HCT116 (cell line): Measurements from ENCODE around the gene FABP3. TPM values are rescaled to one million over a fixed set of nuclear protein-coding genes. Genes with fewer than 3 reads are reported as not detected.

Experiments used
- ATAC-seq: fragments of 200-7000 bp; cut with Tn5 transposase; 2 replicates; pipeline ENCODE4 v1.9.1; 2020; ENCODE audit warnings: mild to moderate bottlenecking, moderate library complexity
- BruUV-seq: library from RNA; stranded (reverse); fragments of 400-500 nt; replicated peaks from 2 replicates; lab custom pipeline; 2021; lab: Mats Ljungman, UMichigan
- CTCF ChIA-PET: fragments of 300-600 bp; sonication (Branson Sonifier 250); formaldehyde crosslinking; loops from one replicate; lab custom pipeline; 2021; ENCODE audit warnings: antibody characterized with exemption; lab: Charles Lee
- POLR2A ChIA-PET: fragments of 300-600, 350-600 bp; sonication (Branson Sonifier 250); formaldehyde crosslinking; loops from one replicate; lab custom pipeline; 2021; ENCODE audit warnings: antibody characterized with exemption; lab: Charles Lee
- RAD21 ChIA-PET, 2 experiments: fragments of 300-600 bp; sonication (Branson Sonifier 250); formaldehyde crosslinking; loops; one replicate each; lab custom pipeline; 2023; ENCODE audit warnings: low total read pairs in 2 of 2; ENCODE audit not compliant: uncharacterized antibody in 2 of 2, unreplicated experiment in 2 of 2, low non-redundant PET in 1 of 2; lab: Charles Lee
- DNase-seq: peaks from one replicate; pipeline ENCODE4 v3.0.0-alpha.2; 2010; ENCODE audit warnings: low read depth, low spot score
- H2AFZ ChIP-seq: fragments of 200-600 bp; shearing (Covaris generic), sonication (generic); 2 replicates; pipeline ENCODE4 v1.6.1; 2017; ENCODE audit warnings: low read depth, mixed run types, mixed read lengths, antibody characterized with exemption, low read length; ENCODE audit not compliant: poor library complexity, severe bottlenecking
- H3K27ac ChIP-seq: 2 replicates; pipeline ENCODE4 v1.5.1; 2012; ENCODE audit warnings: low read depth, low read length
- H3K27me3 ChIP-seq: fragments of 200-600 bp; sonication (generic); 2 replicates; pipeline ENCODE4 v1.6.1; 2016; ENCODE audit warnings: mixed run types, low read length, mixed read lengths; ENCODE audit not compliant: insufficient read depth
- H3K36me3 ChIP-seq, 2 experiments: fragments of 200-500 bp in 1 of 2; fragments of 200-600 bp in 1 of 2; sonication (Bioruptor generic) in 1 of 2; sonication (generic) in 1 of 2; 2 replicates each; pipeline versions ENCODE4 v1.5.1 to v1.6.1; 2014 to 2016; ENCODE audit warnings: low read length in 2 of 2, inconsistent platforms in 1 of 2, mixed read lengths in 1 of 2, mixed run types in 1 of 2; ENCODE audit not compliant: insufficient read depth in 2 of 2, control insufficient read depth in 1 of 2
- H3K4me1 ChIP-seq, 2 experiments: fragments of 200-600 bp in 1 of 2; sonication (generic) in 1 of 2; 2 replicates each; pipeline versions ENCODE4 v1.5.1 to v1.6.1; 2012 to 2017; ENCODE audit warnings: low read length in 2 of 2, inconsistent platforms in 1 of 2, mild to moderate bottlenecking in 1 of 2, mixed read lengths in 1 of 2, mixed run types in 1 of 2, moderate library complexity in 1 of 2; ENCODE audit not compliant: insufficient read depth in 2 of 2, control insufficient read depth in 1 of 2
- H3K4me2 ChIP-seq: fragments of 200-600 bp; sonication (generic); 2 replicates; pipeline ENCODE4 v1.6.1; 2017; ENCODE audit warnings: mixed run types, low read length, mixed read lengths
- H3K4me3 ChIP-seq, 2 experiments: fragments of 200-600 bp in 1 of 2; sonication (generic) in 1 of 2; replicated peaks in 1 of 2; 2 replicates each; pipeline ENCODE4 v1.5.1; 2011 to 2016; ENCODE audit warnings: low read length in 2 of 2, control low read depth in 1 of 2, low read depth in 1 of 2, mild to moderate bottlenecking in 1 of 2, mixed read lengths in 1 of 2, mixed run types in 1 of 2
- H3K79me2 ChIP-seq: fragments of 200-600 bp; sonication (generic); 2 replicates; pipeline ENCODE4 v1.6.1; 2017; ENCODE audit warnings: mild to moderate bottlenecking, mixed run types, low read length, moderate library complexity, mixed read lengths; ENCODE audit not compliant: insufficient read depth
- H3K9ac ChIP-seq: fragments of 200-600 bp; sonication (generic); 2 replicates; pipeline ENCODE4 v1.6.1; 2016; ENCODE audit warnings: low read length, mixed read lengths
- H3K9me2 ChIP-seq: fragments of 200-600 bp; sonication (generic), shearing (Covaris generic); 2 replicates; pipeline ENCODE4 v1.6.1; 2017; ENCODE audit warnings: mixed run types, mild to moderate bottlenecking, moderate library complexity; ENCODE audit not compliant: insufficient read depth
- H3K9me3 ChIP-seq, 2 experiments: fragments of 200-500 bp in 1 of 2; fragments of 200-600 bp in 1 of 2; sonication (Bioruptor generic) in 1 of 2; sonication (generic) in 1 of 2; 2 replicates each; pipeline ENCODE4 v1.6.1; 2014 to 2017; ENCODE audit warnings: low read length in 2 of 2, mixed read lengths in 2 of 2, inconsistent platforms in 1 of 2, low read depth in 1 of 2, mild to moderate bottlenecking in 1 of 2, mixed run types in 1 of 2, moderate library complexity in 1 of 2; ENCODE audit not compliant: control insufficient read depth in 1 of 2, insufficient read depth in 1 of 2
- H4K20me1 ChIP-seq: fragments of 200-600 bp; sonication (generic), shearing (Covaris generic); 2 replicates; pipeline ENCODE4 v1.6.1; 2017; ENCODE audit warnings: mixed run types, mild to moderate bottlenecking, moderate library complexity; ENCODE audit not compliant: insufficient read depth
- CBX3 ChIP-seq: IDR thresholded peaks from 2 replicates; pipeline ENCODE4 v1.6.1; 2012; ENCODE audit warnings: low read depth
- CEBPB ChIP-seq: IDR thresholded peaks from 2 replicates; pipeline ENCODE4 v1.6.1; 2012; ENCODE audit warnings: low read depth
- ELF1 ChIP-seq: IDR thresholded peaks from 2 replicates; pipeline ENCODE4 v1.6.1; 2012; ENCODE audit warnings: low read depth, borderline replicate concordance
- EZH2phosphoT487 ChIP-seq: fragments of 200-600 bp; IDR thresholded peaks from 2 replicates; pipeline ENCODE4 v1.6.1; 2018; ENCODE audit warnings: antibody characterized with exemption, borderline replicate concordance
- FOSL1 ChIP-seq: IDR thresholded peaks from 2 replicates; pipeline ENCODE4 v1.6.1; 2012; ENCODE audit warnings: low read depth
- ZNF274 ChIP-seq: fragments of 200-500 bp; sonication (Bioruptor generic); IDR thresholded peaks from 2 replicates; pipeline ENCODE4 v1.6.1; 2014; ENCODE audit warnings: mild to moderate bottlenecking, low read depth, low read length, inconsistent platforms
- intact Hi-C: fragments of 100-400 bp; cut with micrococcal nuclease; formaldehyde crosslinking; loops from 2 replicates; pipeline ENCODE4 v1.10.0; 2022
- total RNA-seq: library from RNA; stranded (reverse); gene quantifications from one replicate; pipeline ENCODE4 v1.2.1, GENCODE V29; 2021; ENCODE audit not compliant: unreplicated experiment
- TF ChIP-seq, protein P1 (sequence below): IDR thresholded peaks from 2 replicates; pipeline ENCODE4 v1.6.1; 2012
- TF ChIP-seq, protein P2 (sequence below): IDR thresholded peaks from 2 replicates; pipeline ENCODE4 v1.6.1; 2011; ENCODE audit warnings: mild to moderate bottlenecking, low read length, moderate library complexity; ENCODE audit not compliant: insufficient replicate concordance; ENCODE audit errors: extremely low read depth

FABP3 gene
- total RNA-seq, 1 experiment from 2014 or later: not detected

DNA sequence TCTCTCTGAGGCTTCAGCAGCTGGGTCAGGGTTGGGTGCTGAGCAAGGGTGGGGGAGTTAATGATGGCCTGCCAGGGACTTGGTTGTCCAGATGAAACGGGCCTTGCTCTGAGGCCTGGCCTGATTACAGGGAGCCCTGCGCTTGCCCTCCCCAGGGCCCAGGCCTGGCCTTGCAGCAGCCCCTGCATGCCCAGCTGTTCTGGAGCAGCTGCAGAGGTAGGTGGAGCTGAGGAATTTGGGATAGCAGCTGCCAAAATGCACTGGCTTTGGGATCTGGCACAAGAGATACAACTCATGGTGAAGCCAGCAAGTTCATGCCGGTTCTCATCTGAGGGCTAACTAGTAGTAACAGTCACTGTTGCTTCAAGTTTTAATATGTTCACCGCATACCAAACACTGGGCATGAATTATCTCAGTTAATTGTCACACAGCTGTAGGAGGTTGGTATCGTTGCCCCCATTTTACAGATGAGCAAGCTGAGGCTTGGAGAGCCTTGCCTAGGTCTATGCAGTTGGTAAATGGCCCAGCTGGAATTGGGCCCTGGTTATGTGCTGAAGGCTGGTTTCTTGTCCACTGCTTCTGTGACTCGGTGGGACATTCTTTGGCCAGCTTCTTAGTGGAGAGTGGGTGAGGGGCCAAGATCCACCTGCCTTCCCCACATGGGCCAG lies 32.8 kb upstream of the FABP3 start:
- ChIA-PET RAD21 (no interaction called here), POLR2A (no interaction called here), CTCF (interaction anchor here (1.1 to 1.9 kb wide), 2 partner anchors 11 to 143 kb away, joined by 3 to 8 read pairs; no protein-coding TSS in a partner anchor)
- no peaks in the 10 kb centered on the region for H3K27me3 ChIP-seq
- H3K4me2 ChIP-seq: no peak overlapping the region
- H3K9me3 ChIP-seq: no peaks in the 10 kb centered on the region
- DNase-seq: no peak
- H3K36me3 ChIP-seq: no peaks in the 10 kb centered on the region
- no peak overlapping the region for H3K9ac ChIP-seq
- ATAC-seq: no peak
- H3K9me2 ChIP-seq: no peaks in the 10 kb centered on the region
- no peak overlapping the region for H3K4me3 ChIP-seq
- H2AFZ ChIP-seq: no peak overlapping the region
- H3K27ac ChIP-seq: no peak overlapping the region
- BruUV-seq: no TSS peak
- H4K20me1 ChIP-seq: no peaks in the 10 kb centered on the region
- no peaks in the 10 kb centered on the region for H3K79me2 ChIP-seq
- intact Hi-C loops: no loop called here
- TF ChIP-seq, protein P1, sequence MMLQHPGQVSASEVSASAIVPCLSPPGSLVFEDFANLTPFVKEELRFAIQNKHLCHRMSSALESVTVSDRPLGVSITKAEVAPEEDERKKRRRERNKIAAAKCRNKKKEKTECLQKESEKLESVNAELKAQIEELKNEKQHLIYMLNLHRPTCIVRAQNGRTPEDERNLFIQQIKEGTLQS: no peak
- TF ChIP-seq CEBPB (no peak), ELF1 (no peak), EZH2phosphoT487 (no peak), FOSL1 (no peak), CBX3 (no peak), ZNF274 (no peak)
- TF ChIP-seq, protein P2, sequence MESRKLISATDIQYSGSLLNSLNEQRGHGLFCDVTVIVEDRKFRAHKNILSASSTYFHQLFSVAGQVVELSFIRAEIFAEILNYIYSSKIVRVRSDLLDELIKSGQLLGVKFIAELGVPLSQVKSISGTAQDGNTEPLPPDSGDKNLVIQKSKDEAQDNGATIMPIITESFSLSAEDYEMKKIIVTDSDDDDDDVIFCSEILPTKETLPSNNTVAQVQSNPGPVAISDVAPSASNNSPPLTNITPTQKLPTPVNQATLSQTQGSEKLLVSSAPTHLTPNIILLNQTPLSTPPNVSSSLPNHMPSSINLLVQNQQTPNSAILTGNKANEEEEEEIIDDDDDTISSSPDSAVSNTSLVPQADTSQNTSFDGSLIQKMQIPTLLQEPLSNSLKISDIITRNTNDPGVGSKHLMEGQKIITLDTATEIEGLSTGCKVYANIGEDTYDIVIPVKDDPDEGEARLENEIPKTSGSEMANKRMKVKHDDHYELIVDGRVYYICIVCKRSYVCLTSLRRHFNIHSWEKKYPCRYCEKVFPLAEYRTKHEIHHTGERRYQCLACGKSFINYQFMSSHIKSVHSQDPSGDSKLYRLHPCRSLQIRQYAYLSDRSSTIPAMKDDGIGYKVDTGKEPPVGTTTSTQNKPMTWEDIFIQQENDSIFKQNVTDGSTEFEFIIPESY: no peak
- TF ChIP-seq, all 23 proteins: peak for 0
- no peaks in the 10 kb centered on the region for H3K4me1 ChIP-seq
